GM12874 (cell line): Measurements from ENCODE around the gene CNTN4.

Source experiments
- CTCF ChIP-seq: IDR thresholded peaks from 2 replicates; pipeline ENCODE4 v1.5.1; 2011; ENCODE audit warnings: low read depth, mild to moderate bottlenecking, control low read depth, low read length, moderate library complexity; ENCODE audit not compliant: insufficient read depth

Gene CNTN4

DNA sequence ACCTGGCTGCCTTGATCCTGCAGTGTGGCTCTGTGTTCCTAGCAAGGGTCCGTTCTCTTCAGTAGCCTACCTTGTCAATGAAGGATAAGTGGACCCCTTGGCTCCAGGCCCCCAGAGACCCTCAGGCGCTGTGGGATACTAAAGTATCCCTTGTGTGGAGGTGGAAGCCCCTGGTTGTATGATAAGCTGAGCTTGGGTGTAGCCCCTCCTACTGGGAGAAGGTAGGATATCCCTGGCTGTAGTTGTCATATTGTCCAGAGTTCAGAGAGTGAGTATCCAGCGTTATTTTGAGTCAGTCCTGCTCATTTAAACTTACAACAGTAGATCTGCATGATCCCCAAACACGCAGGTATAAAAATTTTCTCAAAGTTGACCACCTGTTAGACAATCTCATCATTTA lies 496.8 kb downstream of the CNTN4 start:
- no peak for TF ChIP-seq CTCF

GRCh38 chr3:2597615-2598014 lies 498.9 kb downstream of the CNTN4 start:
- TF ChIP-seq CTCF: no peak

DNA sequence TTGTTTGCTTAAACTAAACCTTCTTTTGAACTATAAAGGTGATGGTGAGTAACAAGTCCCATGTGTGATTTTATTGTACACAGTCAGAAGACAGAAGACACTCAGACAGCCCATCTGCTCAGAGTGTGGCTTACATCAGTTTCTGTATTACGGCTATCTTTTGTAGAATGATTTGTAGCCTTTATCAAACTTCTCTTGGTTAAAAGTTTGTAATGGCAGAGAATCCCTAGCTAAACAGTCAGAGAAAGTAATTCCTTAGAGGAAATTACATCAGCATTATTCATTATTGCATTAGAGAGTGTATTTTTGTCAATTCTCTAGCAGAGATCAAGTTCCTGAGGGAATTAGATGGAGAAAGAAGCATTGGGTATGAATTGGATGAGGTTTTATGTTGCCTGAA lies 500.8 kb downstream of the CNTN4 start:
- no peak for TF ChIP-seq CTCF

- no peak for TF ChIP-seq CTCF
Observed at GRCh38 chr3:2603692-2604289, 505.1 kb downstream of the CNTN4 start.

GRCh38 chr3:2614578-2614977 lies 515.9 kb downstream of the CNTN4 start:
- TF ChIP-seq CTCF: no peak

DNA sequence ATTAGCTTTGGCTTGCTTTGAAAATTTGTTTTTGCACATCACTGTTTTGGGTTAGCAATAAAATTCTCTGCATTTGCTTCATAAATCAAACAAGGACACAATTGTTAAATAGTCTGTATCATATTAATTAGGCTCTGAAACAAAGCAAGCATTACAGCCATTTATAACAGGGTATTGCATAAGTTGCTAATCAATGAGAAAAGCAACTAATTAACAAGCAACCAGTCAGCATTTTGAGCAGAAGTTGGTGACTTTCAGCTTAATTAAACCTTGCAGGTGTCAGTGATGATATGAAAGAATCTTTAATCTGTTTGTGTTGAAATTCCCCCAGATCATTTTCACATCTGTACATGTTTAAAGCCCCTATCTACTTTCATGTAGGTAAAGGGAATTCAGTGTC lies 516.4 kb downstream of the CNTN4 start:
- no peak for TF ChIP-seq CTCF

- no peak for TF ChIP-seq CTCF
Observed at GRCh38 chr3:2623436-2623835, 524.8 kb downstream of the CNTN4 start.

GRCh38 chr3:2628117-2628516 lies 529.5 kb downstream of the CNTN4 start:
- no peak for TF ChIP-seq CTCF
